Fibroblast of peridontal ligament (primary cell): ENCODE results near the gene CCL27.
A peak's percentile ranks its signal among the peaks of the same experiment; 100 is the strongest.
"Not testable (repeated sequence)": the region's sequence is repeated elsewhere in the genome, so short reads cannot be mapped to it uniquely, and the experiment has no call there.

Experiments
- DNase-seq: peaks from one replicate; pipeline ENCODE4 v3.0.0-alpha.2; 2010; ENCODE audit errors: extremely low read depth

Gene CCL27

GRCh38 chr9:34651321-34651720 is 11.1 kb downstream of the CCL27 start:
- no peak for DNase-seq

GRCh38 chr9:34650816-34651215 is 11.6 kb downstream of the CCL27 start:
- DNase-seq, result no peak

GRCh38 chr9:34648673-34649072 is 13.8 kb downstream of the CCL27 start:
- no peak for DNase-seq

GRCh38 chr9:34647651-34648050 is 14.8 kb downstream of the CCL27 start:
- no peak for DNase-seq

GRCh38 chr9:34647084-34647403 is 15.4 kb downstream of the CCL27 start:
- DNase-seq, result no peak

- DNase-seq, result peak; percentile 75
Observed at GRCh38 chr9:34646211-34647083, 16.0 kb downstream of the CCL27 start, which contains the start of gene GALT. GALT (plus strand) TSS chr9:34646675; CDS start chr9:34646705, 30 bp downstream.

- DNase-seq, result no peak
Observed at GRCh38 chr9:34644766-34645314, 17.6 kb downstream of the CCL27 start.

- no peak for DNase-seq
Observed at GRCh38 chr9:34642679-34643078, 19.8 kb downstream of the CCL27 start.

- not testable (repeated sequence) for DNase-seq
Observed at GRCh38 chr9:34639322-34639721, 23.1 kb downstream of the CCL27 start.

GRCh38 chr9:34638138-34638445 is 24.4 kb downstream of the CCL27 start:
- DNase-seq, result peak; percentile 25

- peak; percentile 85 for DNase-seq
Observed at GRCh38 chr9:34637356-34638137, 24.9 kb downstream of the CCL27 start, which contains the start of gene SIGMAR1. SIGMAR1 (minus strand) TSS chr9:34637787; CDS start chr9:34637697, 90 bp downstream.

- no peak for DNase-seq
Observed at GRCh38 chr9:34636791-34637355, 25.6 kb downstream of the CCL27 start.

GRCh38 chr9:34635556-34635955 is 26.9 kb downstream of the CCL27 start:
- DNase-seq, result no peak

GRCh38 chr9:34634551-34635248 is 27.8 kb downstream of the CCL27 start:
- DNase-seq, result no peak

GRCh38 chr9:34633851-34634550 is 28.5 kb downstream of the CCL27 start:
- DNase-seq, result peak; percentile 64

- no peak for DNase-seq
Observed at GRCh38 chr9:34633166-34633565, 29.3 kb downstream of the CCL27 start.

- DNase-seq, result no peak
Observed at GRCh38 chr9:34630402-34631154, 31.9 kb downstream of the CCL27 start.

GRCh38 chr9:34629491-34629808 is 33.0 kb downstream of the CCL27 start:
- no peak for DNase-seq

- DNase-seq, result no peak
Observed at GRCh38 chr9:34628656-34629490, 33.6 kb downstream of the CCL27 start, which contains the start of gene ARID3C. ARID3C (minus strand) TSS chr9:34629066; CDS start chr9:34628014, 1,052 bp downstream.
